CD4-positive, alpha-beta T cell (primary cell): ENCODE measurements around the gene KIF14. TPM values are rescaled to one million over a fixed set of nuclear protein-coding genes. Genes with fewer than 3 reads are reported as not detected.

Experiments
- ATAC-seq: fragments of 200-7000 bp; cut with Tn5 transposase; one replicate; pipeline ENCODE4 v1.10.0; 2022; ENCODE audit warnings: mild to moderate bottlenecking; ENCODE audit not compliant: poor library complexity
- CTCF ChIA-PET: fragments of 350-600 bp; sonication (Branson Sonifier 250); formaldehyde crosslinking; loops from one replicate; lab custom pipeline; 2021; ENCODE audit warnings: antibody characterized with exemption, inconsistent platforms; lab: Charles Lee
- POLR2A ChIA-PET: fragments of 350-600 bp; sonication (Branson Sonifier 250); formaldehyde crosslinking; loops from one replicate; lab custom pipeline; 2021; ENCODE audit warnings: antibody characterized with exemption, inconsistent platforms; lab: Charles Lee
- DNase-seq, 14 experiments: peaks; one replicate each; pipeline ENCODE4 v3.0.0-alpha.2; 2013 to 2020; ENCODE audit warnings: mixed read lengths in 2 of 14
- H3K27ac ChIP-seq, 2 donors: one replicate each; pipeline versions ENCODE4 v1.5.1 to v1.7.0; 2013; ENCODE audit warnings: low read length in 2 of 2, low read depth in 1 of 2, mild to moderate bottlenecking in 1 of 2
- H3K27me3 ChIP-seq, 2 experiments: 1 replicate in 1 of 2; 2 replicates in 1 of 2; pipeline versions ENCODE4 v1.6.1 to v1.7.0; 2013; ENCODE audit warnings: low read length in 2 of 2, control low read depth in 1 of 2, mild to moderate bottlenecking in 1 of 2, moderate library complexity in 1 of 2; ENCODE audit not compliant: insufficient read depth in 2 of 2, control insufficient read depth in 1 of 2
- H3K36me3 ChIP-seq: one replicate; pipeline ENCODE4 v1.6.1; 2013; ENCODE audit warnings: low read length, control low read depth; ENCODE audit not compliant: insufficient read depth
- H3K4me1 ChIP-seq: one replicate; pipeline ENCODE4 v1.6.1; 2013; ENCODE audit warnings: low read length, control low read depth; ENCODE audit not compliant: insufficient read depth
- H3K4me3 ChIP-seq: one replicate; pipeline ENCODE4 v1.5.1; 2013; ENCODE audit warnings: mild to moderate bottlenecking, low read length, moderate library complexity
- H3K9me3 ChIP-seq, 2 experiments: 1 replicate in 1 of 2; 2 replicates in 1 of 2; pipeline versions ENCODE4 v1.6.1 to v1.7.0; 2013; ENCODE audit warnings: low read length in 2 of 2, mild to moderate bottlenecking in 2 of 2, control low read depth in 1 of 2, moderate library complexity in 1 of 2; ENCODE audit not compliant: control insufficient read depth in 1 of 2, insufficient read depth in 1 of 2
- H3K27ac Mint-ChIP-seq: one replicate; pipeline ENCODE4 v1.8.0; 2020; ENCODE audit warnings: mixed read lengths
- H3K27me3 Mint-ChIP-seq: one replicate; pipeline ENCODE4 v1.8.0; 2021; ENCODE audit warnings: mixed read lengths
- H3K36me3 Mint-ChIP-seq: one replicate; pipeline ENCODE4 v1.8.0; 2021; ENCODE audit warnings: low read depth, mixed read lengths
- H3K4me1 Mint-ChIP-seq: one replicate; pipeline ENCODE4 v1.8.0; 2021; ENCODE audit warnings: low read depth, mixed read lengths
- H3K4me3 Mint-ChIP-seq: one replicate; pipeline ENCODE4 v1.8.0; 2020; ENCODE audit warnings: mild to moderate bottlenecking, mixed read lengths
- H3K9me3 Mint-ChIP-seq: one replicate; pipeline ENCODE4 v1.8.0; 2020; ENCODE audit warnings: mixed read lengths
- CTCF ChIP-seq: fragments of 200-600 bp; IDR thresholded peaks from one replicate; pipeline ENCODE4 v1.8.0; 2022; ENCODE audit warnings: antibody characterized with exemption, mild to moderate bottlenecking
- intact Hi-C, 2 experiments: fragments of 100-400 bp; cut with DNase I in 1 of 2; cut with micrococcal nuclease in 1 of 2; formaldehyde crosslinking; loops; one replicate each; pipeline versions ENCODE4 v1.15.1 to v1.9.0; 2023 to 2025; cut with DNase I, micrococcal nuclease
- total RNA-seq, 174 experiments: library from RNA in 2 of 174; stranded (reverse) in 2 of 174; gene quantifications; one replicate each; pipeline ENCODE4 v1.2.3 and lab custom pipeline; 2021 to 2026

Gene KIF14
- total RNA-seq, 2 experiments from 2014 or later, result 0.11 TPM

GRCh38 chr1:200654660-200655059, 34.1 kb upstream of the KIF14 start:
- no peak for TF ChIP-seq CTCF
- peaks cover 23% of the 10 kb centered on the region for H3K4me1 Mint-ChIP-seq
- no peak overlapping the region for H3K4me3 Mint-ChIP-seq
- no peaks in the 10 kb centered on the region for H3K9me3 Mint-ChIP-seq
- peaks cover 4% of the 10 kb centered on the region for H3K4me1 ChIP-seq
- ATAC-seq (no peak), DNase-seq (no peak)
- no peaks in the 10 kb centered on the region for H3K27me3 Mint-ChIP-seq
- H3K27ac ChIP-seq, result no peak overlapping the region
- ChIA-PET CTCF (no interaction called here), POLR2A (no interaction called here)
- H3K27me3 ChIP-seq, result no peaks in the 10 kb centered on the region
- H3K4me3 ChIP-seq, result no peak overlapping the region
- H3K36me3 Mint-ChIP-seq, result peaks cover 64% of the 10 kb centered on the region
- no peak overlapping the region for H3K27ac Mint-ChIP-seq
- intact Hi-C loops, result no loop called here
- peaks cover 57% of the 10 kb centered on the region for H3K36me3 ChIP-seq
- H3K9me3 ChIP-seq, result no peaks in the 10 kb centered on the region

GRCh38 chr1:200653022-200653462, 32.5 kb upstream of the KIF14 start:
- H3K4me1 ChIP-seq, result peaks cover 4% of the 10 kb centered on the region
- ChIA-PET CTCF (no interaction called here), POLR2A (no interaction called here)
- DNase-seq (no peak), ATAC-seq (no peak)
- H3K27me3 Mint-ChIP-seq, result no peaks in the 10 kb centered on the region
- H3K27ac Mint-ChIP-seq, result peak overlapping the region; percentile 22
- peaks cover 60% of the 10 kb centered on the region for H3K36me3 Mint-ChIP-seq
- TF ChIP-seq CTCF, result no peak
- peaks cover 23% of the 10 kb centered on the region for H3K4me1 Mint-ChIP-seq
- no peak overlapping the region for H3K4me3 ChIP-seq
- peaks cover 51% of the 10 kb centered on the region for H3K36me3 ChIP-seq
- no peaks in the 10 kb centered on the region for H3K9me3 ChIP-seq
- no peak overlapping the region for H3K4me3 Mint-ChIP-seq
- intact Hi-C loops, result no loop called here
- no peaks in the 10 kb centered on the region for H3K27me3 ChIP-seq
- no peak overlapping the region for H3K27ac ChIP-seq
- H3K9me3 Mint-ChIP-seq, result no peaks in the 10 kb centered on the region

GRCh38 chr1:200652378-200652777, 31.8 kb upstream of the KIF14 start:
- CTCF ChIA-PET, result no interaction called here
- POLR2A ChIA-PET, result interaction anchor here (0.7 kb wide), 1 partner anchor 1177 kb away, joined by 3 read pairs; no protein-coding TSS in a partner anchor

More at GRCh38 chr1:200652378-200652777, 31.8 kb upstream of the KIF14 start:
- no peak for ATAC-seq
- no peaks in the 10 kb centered on the region for H3K9me3 Mint-ChIP-seq
- Histone ChIP-seq H3K9me3 (no peaks in the 10 kb centered on the region), H3K4me3 (no peak overlapping the region), H3K36me3 (peaks cover 50% of the 10 kb centered on the region), H3K4me1 (peaks cover 4% of the 10 kb centered on the region), H3K27me3 (no peaks in the 10 kb centered on the region), H3K27ac (no peak overlapping the region)
- peaks cover 56% of the 10 kb centered on the region for H3K36me3 Mint-ChIP-seq
- intact Hi-C loops, result no loop called here
- no peak for TF ChIP-seq CTCF
- no peak for DNase-seq
- no peak overlapping the region for H3K27ac Mint-ChIP-seq
- H3K4me1 Mint-ChIP-seq, result peaks cover 23% of the 10 kb centered on the region
- no peak overlapping the region for H3K4me3 Mint-ChIP-seq
- H3K27me3 Mint-ChIP-seq, result no peaks in the 10 kb centered on the region
